GM12892 (cell line): ENCODE data around the gene MYO10.

ENCODE experiments used
- POLR2A ChIP-seq: IDR thresholded peaks from 2 replicates; pipeline ENCODE4 v1.6.1; 2011; ENCODE audit warnings: low read depth, low read length, control low read depth
- POLR2AphosphoS5 ChIP-seq: IDR thresholded peaks from 2 replicates; pipeline ENCODE4 v1.6.1; 2011; ENCODE audit warnings: low read depth, low read length, control low read depth
- TAF1 ChIP-seq: IDR thresholded peaks from 2 replicates; pipeline ENCODE4 v1.6.1; 2011; ENCODE audit warnings: low read depth, mild to moderate bottlenecking, control low read depth, low read length, borderline replicate concordance

- no peak for TF ChIP-seq POLR2AphosphoS5
- TF ChIP-seq TAF1: no peak
- no peak for TF ChIP-seq POLR2A
Observed at GRCh38 chr5:16869821-16870796, 66.0 kb downstream of the MYO10 start.
